Brain microvascular endothelial cell (primary cell): Measurements from ENCODE around the gene WDR93.
A peak's percentile ranks its signal among the peaks of the same experiment; 100 is the strongest.
"Not testable (repeated sequence)": the region's sequence is repeated elsewhere in the genome, so short reads cannot be mapped to it uniquely, and the experiment has no call there.

Experiments
- DNase-seq: peaks from one replicate; pipeline ENCODE4 v3.0.0-alpha.2; 2020
- H3K27ac ChIP-seq: fragments of 250-450 bp; sonication (Bioruptor Pico); 2 replicates; pipeline ENCODE4 v1.5.1; 2020; ENCODE audit warnings: mild to moderate bottlenecking, moderate library complexity
- H3K27me3 ChIP-seq: fragments of 250-450 bp; sonication (Bioruptor Pico); replicated peaks from 2 replicates; pipeline ENCODE4 v1.5.1; 2020; ENCODE audit warnings: mild to moderate bottlenecking
- H3K36me3 ChIP-seq: fragments of 250-450 bp; sonication (Bioruptor Pico); replicated peaks from 2 replicates; pipeline ENCODE4 v1.5.1; 2020; ENCODE audit warnings: mild to moderate bottlenecking
- H3K4me3 ChIP-seq: 2 replicates; pipeline ENCODE4 v1.5.1; 2011; ENCODE audit warnings: low read depth, mild to moderate bottlenecking, control low read depth, low read length, moderate library complexity
- in situ Hi-C: cut with HindIII; loops from 2 replicates; pipeline ENCODE4 v1.10.0; 2017; ENCODE audit warnings: low sequenced_read_pairs, low pct_ligation_motif_present
- TF ChIP-seq, protein P1 (sequence below): IDR thresholded peaks from 2 replicates; pipeline ENCODE4 v1.5.1; 2011; ENCODE audit warnings: low read depth, mild to moderate bottlenecking, moderate library complexity, low read length, control low read depth, inconsistent platforms; ENCODE audit errors: missing control alignments

Gene WDR93

GRCh38 chr15:89681146-89681545 is 9.5 kb upstream of the WDR93 start:
- DNase-seq: no peak
- TF ChIP-seq, protein P1, sequence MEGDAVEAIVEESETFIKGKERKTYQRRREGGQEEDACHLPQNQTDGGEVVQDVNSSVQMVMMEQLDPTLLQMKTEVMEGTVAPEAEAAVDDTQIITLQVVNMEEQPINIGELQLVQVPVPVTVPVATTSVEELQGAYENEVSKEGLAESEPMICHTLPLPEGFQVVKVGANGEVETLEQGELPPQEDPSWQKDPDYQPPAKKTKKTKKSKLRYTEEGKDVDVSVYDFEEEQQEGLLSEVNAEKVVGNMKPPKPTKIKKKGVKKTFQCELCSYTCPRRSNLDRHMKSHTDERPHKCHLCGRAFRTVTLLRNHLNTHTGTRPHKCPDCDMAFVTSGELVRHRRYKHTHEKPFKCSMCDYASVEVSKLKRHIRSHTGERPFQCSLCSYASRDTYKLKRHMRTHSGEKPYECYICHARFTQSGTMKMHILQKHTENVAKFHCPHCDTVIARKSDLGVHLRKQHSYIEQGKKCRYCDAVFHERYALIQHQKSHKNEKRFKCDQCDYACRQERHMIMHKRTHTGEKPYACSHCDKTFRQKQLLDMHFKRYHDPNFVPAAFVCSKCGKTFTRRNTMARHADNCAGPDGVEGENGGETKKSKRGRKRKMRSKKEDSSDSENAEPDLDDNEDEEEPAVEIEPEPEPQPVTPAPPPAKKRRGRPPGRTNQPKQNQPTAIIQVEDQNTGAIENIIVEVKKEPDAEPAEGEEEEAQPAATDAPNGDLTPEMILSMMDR: no peak
- H3K27me3 ChIP-seq: no peaks in the 10 kb centered on the region
- H3K27ac ChIP-seq: no peak overlapping the region
- H3K36me3 ChIP-seq: no peaks in the 10 kb centered on the region
- H3K4me3 ChIP-seq: no peak overlapping the region
- in situ Hi-C loops: no loop called here

- DNase-seq: no peak
- TF ChIP-seq, protein P1: no peak
- Histone ChIP-seq H3K36me3 (no peaks in the 10 kb centered on the region), H3K27me3 (no peaks in the 10 kb centered on the region), H3K4me3 (no peak overlapping the region), H3K27ac (no peak overlapping the region)
- in situ Hi-C loops: no loop called here
Observed at GRCh38 chr15:89685995-89686394, 4.6 kb upstream of the WDR93 start.

DNA sequence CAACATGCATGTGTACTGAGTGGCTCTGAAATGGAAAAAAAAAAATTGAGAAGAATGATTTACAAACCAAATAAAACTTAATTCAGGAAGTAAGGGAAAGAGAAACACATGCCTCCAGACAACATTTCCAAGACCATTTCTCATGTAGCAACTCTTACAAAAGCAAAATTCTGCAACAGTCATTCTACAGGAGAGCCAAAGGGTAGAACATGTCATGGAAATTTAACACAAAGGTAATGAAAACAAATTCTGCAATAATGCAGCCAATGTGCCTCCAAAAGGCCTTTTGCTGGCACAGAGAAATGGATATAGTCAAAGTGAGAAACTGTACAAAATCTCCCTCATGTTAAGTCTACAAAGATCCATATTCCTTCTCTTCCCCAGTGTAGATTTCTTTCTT is 4.1 kb upstream of the WDR93 start:
- in situ Hi-C loops: no loop called here
- H3K4me3 ChIP-seq: no peak overlapping the region
- no peaks in the 10 kb centered on the region for H3K36me3 ChIP-seq
- H3K27ac ChIP-seq: no peak overlapping the region
- DNase-seq: no peak
- TF ChIP-seq, protein P1: no peak
- H3K27me3 ChIP-seq: no peaks in the 10 kb centered on the region

- peak overlapping the region; percentile 87 for H3K4me3 ChIP-seq
- H3K27ac ChIP-seq, H3K36me3 ChIP-seq, DNase-seq, in situ Hi-C loops, H3K27me3 ChIP-seq: not testable (repeated sequence)
Observed at GRCh38 chr15:89689930-89690275, 708 bp upstream of the WDR93 start.

- Histone ChIP-seq H3K27ac (no peak overlapping the region), H3K4me3 (no peak overlapping the region), H3K36me3 (no peaks in the 10 kb centered on the region), H3K27me3 (no peaks in the 10 kb centered on the region)
- in situ Hi-C loops: no loop called here
- TF ChIP-seq, protein P1: no peak
- DNase-seq: no peak
Observed at GRCh38 chr15:89693091-89693490, 2.5 kb downstream of the WDR93 start.

DNA sequence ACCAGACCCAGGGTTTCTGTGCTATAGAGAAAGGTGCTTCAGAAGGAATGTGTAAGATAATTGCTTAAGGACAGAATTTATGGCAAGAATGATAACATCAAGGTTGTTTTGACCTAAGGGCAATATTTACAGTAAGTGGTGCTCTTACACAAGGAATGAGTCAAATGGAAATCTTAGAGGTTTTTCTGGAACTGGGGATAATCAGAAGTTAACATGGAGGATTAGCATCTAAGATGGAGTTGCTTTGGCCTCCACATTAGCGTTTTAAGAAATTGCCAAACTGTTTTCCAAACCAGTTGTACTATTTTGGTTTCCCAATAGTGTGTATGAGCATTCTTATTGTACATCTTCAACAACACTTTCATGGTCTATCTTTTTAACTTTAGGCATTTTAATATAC is 3.1 kb downstream of the WDR93 start:
- Histone ChIP-seq H3K36me3 (no peaks in the 10 kb centered on the region), H3K27ac (no peak overlapping the region), H3K27me3 (no peaks in the 10 kb centered on the region), H3K4me3 (no peak overlapping the region)
- TF ChIP-seq, protein P1: no peak
- DNase-seq: no peak
- in situ Hi-C loops: no loop called here
